ENCODE results near the gene RAB11FIP3.
A peak's percentile ranks its signal among the peaks of the same experiment; 100 is the strongest.
"Not testable (repeated sequence)": the region's sequence is repeated elsewhere in the genome, so short reads cannot be mapped to it uniquely, and the experiment has no call there.

Gene RAB11FIP3

GRCh38 chr16:407253-407652 lies 18.2 kb upstream of the RAB11FIP3 start:
- Histone ChIP-seq H3K9me3 (ENCODE audit: control insufficient read depth, low read length) (no peaks in the 10 kb centered on the region), H3K4me3 (ENCODE audit: extremely low read depth, insufficient read depth, low read length, poor library complexity, severe bottlenecking) (no peak overlapping the region), H3K4me1 (ENCODE audit: control insufficient read depth, insufficient read depth, low read length, poor library complexity, severe bottlenecking) (no peaks in the 10 kb centered on the region), H3K27ac (ENCODE audit: low read depth, low read length, severe bottlenecking) (no peak overlapping the region), H3K36me3 (ENCODE audit: control insufficient read depth, insufficient read depth, low read length) (peaks cover 4% of the 10 kb centered on the region)
- 89 to 93% methylated on average over 12 to 16 of the region's 16 CpGs for WGBS, 2 experiments (ENCODE audit: insufficient coverage in 2 of 2)

- Histone ChIP-seq H3K4me1 (ENCODE audit: control insufficient read depth, insufficient read depth, low read length, poor library complexity, severe bottlenecking) (no peaks in the 10 kb centered on the region), H3K4me3 (ENCODE audit: extremely low read depth, insufficient read depth, low read length, poor library complexity, severe bottlenecking) (no peak overlapping the region), H3K36me3 (ENCODE audit: control insufficient read depth, insufficient read depth, low read length) (peaks cover 4% of the 10 kb centered on the region), H3K27ac (ENCODE audit: low read depth, low read length, severe bottlenecking) (no peak overlapping the region), H3K9me3 (ENCODE audit: control insufficient read depth, low read length) (no peaks in the 10 kb centered on the region)
- WGBS, 2 experiments (ENCODE audit: insufficient coverage in 2 of 2) = 95 to 96% methylated on average over 23 to 32 of the region's 36 CpGs
Measured at GRCh38 chr16:410516-411178, 14.8 kb upstream of the RAB11FIP3 start.

- 95 to 97% methylated on average over 25 of the region's 26 CpGs for WGBS, 2 experiments (ENCODE audit: insufficient coverage in 2 of 2)
Measured at GRCh38 chr16:411576-412265, 13.7 kb upstream of the RAB11FIP3 start.

GRCh38 chr16:414395-415169 lies 10.9 kb upstream of the RAB11FIP3 start:
- Histone ChIP-seq H3K4me1 (ENCODE audit: control insufficient read depth, insufficient read depth, low read length, poor library complexity, severe bottlenecking) (no peaks in the 10 kb centered on the region), H3K9me3 (ENCODE audit: control insufficient read depth, low read length) (no peaks in the 10 kb centered on the region), H3K27ac (ENCODE audit: low read depth, low read length, severe bottlenecking) (no peak overlapping the region), H3K4me3 (ENCODE audit: extremely low read depth, insufficient read depth, low read length, poor library complexity, severe bottlenecking) (no peak overlapping the region), H3K36me3 (ENCODE audit: control insufficient read depth, insufficient read depth, low read length) (peaks cover 4% of the 10 kb centered on the region)
- 92 to 96% methylated on average over 10 to 18 of the region's 21 CpGs for WGBS, 2 experiments (ENCODE audit: insufficient coverage in 2 of 2)

More at GRCh38 chr16:411576-412265, 13.7 kb upstream of the RAB11FIP3 start:
- no peak overlapping the region for H3K4me3 ChIP-seq (ENCODE audit: extremely low read depth, insufficient read depth, low read length, poor library complexity, severe bottlenecking)
- H3K36me3 ChIP-seq (ENCODE audit: control insufficient read depth, insufficient read depth, low read length) = peaks cover 4% of the 10 kb centered on the region
- H3K27ac ChIP-seq (ENCODE audit: low read depth, low read length, severe bottlenecking) = no peak overlapping the region
- no peaks in the 10 kb centered on the region for H3K9me3 ChIP-seq (ENCODE audit: control insufficient read depth, low read length)
- H3K4me1 ChIP-seq (ENCODE audit: control insufficient read depth, insufficient read depth, low read length, poor library complexity, severe bottlenecking) = no peaks in the 10 kb centered on the region

- not testable (repeated sequence) for H3K4me3 ChIP-seq (ENCODE audit: extremely low read depth, insufficient read depth, low read length, poor library complexity, severe bottlenecking); H3K9me3 ChIP-seq (ENCODE audit: control insufficient read depth, low read length); H3K27ac ChIP-seq (ENCODE audit: low read depth, low read length, severe bottlenecking); H3K4me1 ChIP-seq (ENCODE audit: control insufficient read depth, insufficient read depth, low read length, poor library complexity, severe bottlenecking); H3K36me3 ChIP-seq (ENCODE audit: control insufficient read depth, insufficient read depth, low read length)
- 90 to 92% methylated on average over 1 to 2 of the region's 3 CpGs for WGBS, 2 experiments (ENCODE audit: insufficient coverage in 2 of 2)
Measured at GRCh38 chr16:415170-415498, 10.3 kb upstream of the RAB11FIP3 start.

- WGBS, 2 experiments (ENCODE audit: insufficient coverage in 2 of 2) = 95 to 97% methylated on average over 7 to 10 of the region's 13 CpGs
- not testable (repeated sequence) for H3K27ac ChIP-seq (ENCODE audit: low read depth, low read length, severe bottlenecking); H3K4me3 ChIP-seq (ENCODE audit: extremely low read depth, insufficient read depth, low read length, poor library complexity, severe bottlenecking); H3K9me3 ChIP-seq (ENCODE audit: control insufficient read depth, low read length); H3K36me3 ChIP-seq (ENCODE audit: control insufficient read depth, insufficient read depth, low read length)
- peaks cover 15% of the 10 kb centered on the region for H3K4me1 ChIP-seq (ENCODE audit: control insufficient read depth, insufficient read depth, low read length, poor library complexity, severe bottlenecking)
Measured at GRCh38 chr16:422179-422578, 3.3 kb upstream of the RAB11FIP3 start.

GRCh38 chr16:424033-424622 lies 1.3 kb upstream of the RAB11FIP3 start:
- H3K4me3 ChIP-seq (ENCODE audit: extremely low read depth, insufficient read depth, low read length, poor library complexity, severe bottlenecking) = peak overlapping the region; percentile 2
- 50 to 60% methylated on average over 15 to 19 of the region's 20 CpGs for WGBS, 2 experiments (ENCODE audit: insufficient coverage in 2 of 2)
- H3K4me1 ChIP-seq (ENCODE audit: control insufficient read depth, insufficient read depth, low read length, poor library complexity, severe bottlenecking) = peaks cover 19% of the 10 kb centered on the region
- no peak overlapping the region for H3K27ac ChIP-seq (ENCODE audit: low read depth, low read length, severe bottlenecking)
- H3K36me3 ChIP-seq (ENCODE audit: control insufficient read depth, insufficient read depth, low read length) = peaks cover 11% of the 10 kb centered on the region
- H3K9me3 ChIP-seq (ENCODE audit: control insufficient read depth, low read length) = no peaks in the 10 kb centered on the region

- WGBS, 2 experiments (ENCODE audit: insufficient coverage in 2 of 2) = 14 to 16% methylated on average over 24 to 30 of the region's 31 CpGs
- no peaks in the 10 kb centered on the region for H3K9me3 ChIP-seq (ENCODE audit: control insufficient read depth, low read length)
- no peak overlapping the region for H3K27ac ChIP-seq (ENCODE audit: low read depth, low read length, severe bottlenecking)
- peaks cover 19% of the 10 kb centered on the region for H3K4me1 ChIP-seq (ENCODE audit: control insufficient read depth, insufficient read depth, low read length, poor library complexity, severe bottlenecking)
- H3K4me3 ChIP-seq (ENCODE audit: extremely low read depth, insufficient read depth, low read length, poor library complexity, severe bottlenecking) = peak overlapping the region; percentile 53
- peaks cover 11% of the 10 kb centered on the region for H3K36me3 ChIP-seq (ENCODE audit: control insufficient read depth, insufficient read depth, low read length)
Measured at GRCh38 chr16:424623-425081, 797 bp upstream of the RAB11FIP3 start.

GRCh38 chr16:425740-426114 lies 278 bp downstream of the RAB11FIP3 start:
- no peaks in the 10 kb centered on the region for H3K9me3 ChIP-seq (ENCODE audit: control insufficient read depth, low read length)
- no peak overlapping the region for H3K27ac ChIP-seq (ENCODE audit: low read depth, low read length, severe bottlenecking)
- H3K4me3 ChIP-seq (ENCODE audit: extremely low read depth, insufficient read depth, low read length, poor library complexity, severe bottlenecking) = peak overlapping the region; percentile 53
- peaks cover 11% of the 10 kb centered on the region for H3K36me3 ChIP-seq (ENCODE audit: control insufficient read depth, insufficient read depth, low read length)
- 0% methylated on average over 37 to 50 of the region's 63 CpGs for WGBS, 2 experiments (ENCODE audit: insufficient coverage in 2 of 2)
- H3K4me1 ChIP-seq (ENCODE audit: control insufficient read depth, insufficient read depth, low read length, poor library complexity, severe bottlenecking) = peaks cover 19% of the 10 kb centered on the region

GRCh38 chr16:426115-426905 lies 861 bp downstream of the RAB11FIP3 start:
- Histone ChIP-seq H3K27ac (ENCODE audit: low read depth, low read length, severe bottlenecking) (no peak overlapping the region), H3K4me1 (ENCODE audit: control insufficient read depth, insufficient read depth, low read length, poor library complexity, severe bottlenecking) (peaks cover 19% of the 10 kb centered on the region), H3K4me3 (ENCODE audit: extremely low read depth, insufficient read depth, low read length, poor library complexity, severe bottlenecking) (peak overlapping the region; percentile 72), H3K9me3 (ENCODE audit: control insufficient read depth, low read length) (no peaks in the 10 kb centered on the region), H3K36me3 (ENCODE audit: control insufficient read depth, insufficient read depth, low read length) (peaks cover 11% of the 10 kb centered on the region)
- 0 to 1% methylated on average over 77 to 89 of the region's 97 CpGs for WGBS, 2 experiments (ENCODE audit: insufficient coverage in 2 of 2)
